ENCODE data around the gene DMRTC2.

Gene DMRTC2

DNA sequence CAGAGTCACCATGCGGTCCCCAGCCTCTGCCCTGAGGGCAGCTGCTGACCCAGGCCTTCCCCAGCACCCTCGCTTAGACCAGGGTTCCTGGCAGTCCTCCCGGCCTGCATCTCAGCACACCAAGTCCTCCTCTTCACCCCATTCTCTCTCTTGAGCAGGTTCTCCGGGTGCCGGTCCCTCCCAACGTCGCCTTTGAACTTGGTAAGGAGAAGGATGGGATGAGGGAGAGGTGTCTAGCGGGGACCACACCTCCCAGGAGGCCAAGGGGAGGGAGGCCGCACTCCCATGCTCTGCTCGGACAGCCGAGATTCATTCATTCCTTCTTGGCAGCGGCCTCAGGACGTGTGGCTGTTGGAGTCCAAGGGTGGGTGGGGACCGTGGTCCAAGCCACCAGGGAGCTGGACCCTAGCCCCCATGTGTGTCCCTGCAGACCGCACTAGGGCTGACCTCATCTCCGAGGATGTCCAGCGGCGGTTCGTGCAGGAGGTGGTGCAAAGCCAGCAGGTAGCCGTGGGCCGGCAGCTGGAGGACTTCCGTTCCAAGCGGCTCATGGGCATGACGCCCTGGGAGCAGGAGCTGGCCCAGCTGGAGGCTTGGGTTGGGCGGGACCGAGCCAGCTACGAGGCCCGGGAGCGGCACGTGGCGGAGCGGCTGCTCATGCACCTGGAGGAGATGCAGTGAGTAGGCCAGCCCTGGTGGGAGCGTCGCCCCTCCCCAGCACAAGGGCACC, 47.5 kb downstream of the DMRTC2 start:
- no peak for DNase-seq

DNA sequence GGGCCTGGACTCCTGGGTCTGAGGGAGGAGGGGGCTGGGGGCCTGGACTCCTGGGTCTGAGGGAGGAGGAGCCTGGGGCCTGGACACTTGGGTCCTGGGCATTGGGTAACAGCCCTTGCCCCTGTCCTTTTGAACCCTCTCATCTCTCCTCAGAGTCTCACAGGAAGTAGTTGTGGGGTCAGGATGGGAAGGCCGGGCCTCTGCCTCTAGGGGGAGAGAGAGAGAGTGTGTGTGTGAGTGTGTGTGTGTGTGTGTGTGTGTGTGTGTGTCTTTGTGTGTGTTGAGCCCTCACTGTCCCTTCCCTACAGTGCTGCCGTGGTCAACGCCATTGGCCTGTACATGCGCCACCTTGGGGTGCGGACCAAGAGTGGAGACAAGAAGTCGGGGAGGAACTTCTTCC, 49.1 kb downstream of the DMRTC2 start:
- no peak for DNase-seq

DNA sequence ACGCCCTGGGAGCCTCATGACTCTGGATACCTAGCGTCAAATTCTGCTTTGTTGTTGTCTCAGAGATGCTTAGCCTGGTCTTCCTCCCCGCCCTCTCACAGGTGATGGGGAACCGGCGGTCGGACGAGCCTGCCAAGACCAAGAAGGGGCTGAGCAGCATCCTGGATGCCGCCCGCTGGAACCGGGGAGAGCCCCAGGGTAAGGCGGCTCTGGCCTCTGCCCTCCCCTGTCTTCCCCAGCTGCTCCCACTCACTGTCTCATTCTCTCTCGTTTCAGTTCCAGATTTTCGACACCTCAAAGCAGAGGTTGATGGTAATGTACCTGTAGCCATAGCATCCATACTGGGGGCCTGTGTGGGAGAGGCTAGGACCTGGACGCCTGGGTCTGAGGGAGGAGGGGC, 49.5 kb downstream of the DMRTC2 start:
- no peak for DNase-seq

DNA sequence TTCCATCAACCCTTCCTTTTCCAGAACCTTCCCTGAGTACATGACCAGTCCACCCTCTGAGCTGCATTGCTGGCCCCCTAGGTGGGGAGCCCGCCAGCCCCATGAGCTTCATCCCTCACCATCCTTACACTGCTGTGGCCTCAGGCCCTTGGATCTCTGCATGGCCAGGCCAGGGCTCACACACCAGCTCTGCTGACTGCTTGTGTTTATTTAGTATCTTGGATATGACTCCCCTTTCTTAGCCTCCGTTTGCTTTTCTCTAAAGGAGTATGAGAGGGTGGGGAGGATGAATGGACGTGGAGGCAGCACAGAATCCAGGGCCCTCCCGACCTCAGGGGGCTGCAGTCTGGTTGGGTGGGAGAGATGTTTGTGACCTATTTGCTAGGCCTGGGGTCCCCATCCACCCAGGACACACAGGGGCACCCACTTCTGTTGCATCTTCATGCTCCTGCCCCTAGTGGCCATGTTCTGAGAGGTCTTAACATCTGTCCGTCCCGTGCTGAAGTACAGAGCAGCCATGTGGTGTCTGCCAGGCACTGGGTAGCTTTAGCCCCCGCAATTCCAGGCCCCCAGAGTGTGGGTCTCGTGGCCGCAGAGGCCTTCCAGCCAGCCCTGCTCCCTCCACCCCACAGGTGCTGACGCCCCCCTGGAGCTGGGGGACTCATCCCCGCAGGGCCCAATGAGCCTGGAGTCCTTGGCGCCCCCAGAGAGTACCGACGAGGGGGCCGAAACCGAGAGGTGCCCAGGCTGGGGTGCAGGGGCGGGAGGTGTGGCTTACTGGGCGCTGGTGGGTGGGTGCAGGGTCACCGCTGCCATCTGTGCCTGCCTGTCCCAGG, 51.1 kb downstream of the DMRTC2 start:
- DNase-seq: no peak

DNA sequence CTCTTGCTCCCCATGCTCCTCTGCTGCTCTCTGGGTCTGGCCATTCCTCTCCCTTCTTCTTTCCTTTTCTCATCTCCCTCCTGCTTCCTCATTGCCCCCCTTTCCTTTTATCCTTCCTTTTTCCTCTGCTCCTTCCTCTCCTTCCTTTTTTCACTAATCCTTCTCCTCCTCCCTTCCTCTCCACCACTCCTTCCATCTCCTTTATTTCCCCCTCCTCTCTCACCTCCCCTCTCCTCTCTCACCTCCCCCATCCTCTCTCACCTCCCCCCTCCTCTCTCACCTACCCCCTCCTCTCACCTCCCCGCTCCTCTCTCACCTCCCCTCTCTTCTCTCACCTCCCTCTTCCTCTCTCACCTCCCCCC, 51.7 kb downstream of the DMRTC2 start:
- no peak for DNase-seq

DNA sequence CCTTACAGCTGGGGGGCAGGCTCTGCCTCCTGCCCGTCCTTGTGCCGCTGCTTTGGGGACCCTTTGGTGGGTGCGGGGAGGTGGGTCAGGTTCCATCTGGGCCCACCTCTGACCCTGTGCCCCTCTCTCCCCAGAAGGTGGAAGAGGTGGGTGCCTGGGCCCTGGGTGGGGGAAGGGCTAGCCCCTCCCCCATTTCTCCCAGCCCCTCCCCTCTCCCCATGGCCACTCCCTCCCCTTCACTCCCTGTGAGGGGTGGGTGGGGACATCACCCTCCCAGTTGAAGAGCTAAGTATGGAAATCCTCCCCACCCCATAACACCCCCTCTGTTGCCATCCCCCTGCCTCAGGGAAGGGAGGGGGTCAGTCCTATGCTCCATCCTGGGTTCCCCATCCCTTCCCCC, 52.3 kb downstream of the DMRTC2 start:
- no peak for DNase-seq

DNA sequence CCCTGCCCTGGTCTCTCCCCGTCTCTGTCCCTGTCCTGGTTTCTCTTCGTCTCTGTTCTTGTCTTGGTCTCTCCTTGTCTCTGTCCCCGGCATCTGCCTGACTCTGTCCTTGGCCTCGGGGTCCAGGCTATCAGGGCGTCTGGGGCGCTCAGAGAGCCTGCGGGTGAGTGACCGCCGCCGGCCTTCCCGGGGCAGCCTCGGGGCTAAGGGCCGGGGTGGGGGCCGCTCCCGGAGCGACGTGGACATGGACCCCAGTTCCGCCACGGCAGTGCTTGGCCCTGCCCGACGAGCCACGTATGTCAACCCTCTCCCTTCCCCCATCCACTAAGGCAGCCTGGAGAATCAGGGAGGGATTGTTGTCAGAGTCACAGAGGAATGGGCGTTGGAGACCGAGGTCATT, 53.0 kb downstream of the DMRTC2 start:
- no peak for DNase-seq

DNA sequence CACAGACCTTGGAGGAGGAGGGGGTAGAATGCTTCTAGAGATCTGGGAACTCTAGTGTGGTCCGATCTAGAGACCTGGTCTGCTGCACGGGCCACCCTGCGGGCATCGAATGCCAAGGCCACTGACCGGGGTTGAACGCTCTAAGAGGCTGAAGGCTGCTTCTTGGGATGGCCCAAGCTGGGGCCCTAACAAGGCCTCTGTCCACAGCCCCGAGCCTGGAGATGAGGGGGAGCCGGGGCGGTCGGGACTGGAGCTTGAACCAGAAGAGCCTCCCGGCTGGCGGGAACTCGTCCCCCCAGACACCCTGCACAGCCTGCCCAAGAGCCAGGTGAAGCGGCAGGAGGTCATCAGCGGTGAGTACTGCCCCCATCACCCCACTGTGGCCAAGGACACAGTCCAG, 53.4 kb downstream of the DMRTC2 start:
- no peak for DNase-seq

Data from NCI-H1694 treated with DMSO at 0.1 percent for 48 hours (cell line).